ENCODE measurements around the gene MPST.

DNA sequence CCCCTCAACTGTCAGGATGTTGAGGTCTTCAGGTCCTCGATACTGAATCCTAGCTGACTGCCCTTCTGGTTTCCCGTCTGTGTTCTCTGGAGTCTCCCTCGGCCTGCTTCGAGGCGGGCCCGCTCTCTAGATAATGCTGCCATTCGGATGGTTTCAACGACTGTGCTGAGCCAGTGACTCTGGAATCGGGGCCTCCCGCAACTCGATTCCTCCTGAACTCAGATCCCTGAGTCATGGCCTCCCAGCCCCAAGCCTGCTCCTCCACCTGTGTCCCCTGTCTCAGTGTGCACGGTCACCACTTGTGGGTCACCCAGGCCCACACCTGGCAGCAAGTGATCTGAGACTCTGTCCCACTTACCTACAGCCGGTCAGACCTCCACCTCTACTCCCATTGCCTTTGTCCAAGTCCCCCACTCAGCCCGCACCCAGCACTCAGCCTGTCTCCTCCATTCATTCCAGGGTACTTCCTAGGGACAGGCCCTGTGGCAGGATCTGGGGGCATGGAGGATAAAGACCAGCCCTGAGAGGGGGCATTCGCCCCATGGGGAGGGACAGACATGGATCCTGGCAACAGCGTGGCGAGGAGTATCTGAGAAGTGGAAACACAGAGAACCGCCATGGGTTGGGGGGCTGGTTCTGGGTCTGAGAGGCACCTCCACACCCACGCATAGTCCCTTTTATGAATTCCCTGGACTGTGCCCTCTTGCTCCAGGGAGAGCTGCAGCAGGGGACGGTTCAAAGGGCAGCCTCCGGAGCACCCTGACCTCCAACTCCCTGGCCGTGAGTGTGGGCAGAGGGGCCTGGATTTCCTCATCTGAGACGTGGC lies 14.3 kb downstream of the MPST start:
- TF ChIP-seq, protein P1, sequence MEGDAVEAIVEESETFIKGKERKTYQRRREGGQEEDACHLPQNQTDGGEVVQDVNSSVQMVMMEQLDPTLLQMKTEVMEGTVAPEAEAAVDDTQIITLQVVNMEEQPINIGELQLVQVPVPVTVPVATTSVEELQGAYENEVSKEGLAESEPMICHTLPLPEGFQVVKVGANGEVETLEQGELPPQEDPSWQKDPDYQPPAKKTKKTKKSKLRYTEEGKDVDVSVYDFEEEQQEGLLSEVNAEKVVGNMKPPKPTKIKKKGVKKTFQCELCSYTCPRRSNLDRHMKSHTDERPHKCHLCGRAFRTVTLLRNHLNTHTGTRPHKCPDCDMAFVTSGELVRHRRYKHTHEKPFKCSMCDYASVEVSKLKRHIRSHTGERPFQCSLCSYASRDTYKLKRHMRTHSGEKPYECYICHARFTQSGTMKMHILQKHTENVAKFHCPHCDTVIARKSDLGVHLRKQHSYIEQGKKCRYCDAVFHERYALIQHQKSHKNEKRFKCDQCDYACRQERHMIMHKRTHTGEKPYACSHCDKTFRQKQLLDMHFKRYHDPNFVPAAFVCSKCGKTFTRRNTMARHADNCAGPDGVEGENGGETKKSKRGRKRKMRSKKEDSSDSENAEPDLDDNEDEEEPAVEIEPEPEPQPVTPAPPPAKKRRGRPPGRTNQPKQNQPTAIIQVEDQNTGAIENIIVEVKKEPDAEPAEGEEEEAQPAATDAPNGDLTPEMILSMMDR (conservative IDR thresholded peaks at IDR 0.05; ENCODE audit: low read length) = no peak
- no peak for TF ChIP-seq EZH2phosphoT487 (IDR thresholded peaks at IDR 0.05; ENCODE audit: borderline replicate concordance)

Measured in Loucy (cell line).